Ascending aorta (tissue), 2 donors: ENCODE data around the gene PIAS4. TPM values are rescaled to one million over a fixed set of nuclear protein-coding genes. Genes with fewer than 3 reads are reported as not detected.
A peak's percentile ranks its signal among the peaks of the same experiment; 100 is the strongest.

Source experiments
- DNase-seq, 2 donors: peaks; one replicate each; pipeline ENCODE4 v3.0.0-alpha.2; 2019; ENCODE audit warnings: low spot score in 2 of 2
- H3K27ac ChIP-seq, 2 donors: fragments of 200-600 bp; sonication (generic); one replicate each; pipeline ENCODE4 v1.5.1; 2016 to 2017; ENCODE audit warnings: mild to moderate bottlenecking in 1 of 2
- H3K27me3 ChIP-seq: fragments of 200-600 bp; sonication (generic); one replicate; pipeline ENCODE4 v1.5.1; 2017
- H3K36me3 ChIP-seq, 2 donors: fragments of 200-600 bp; sonication (generic); one replicate each; pipeline ENCODE4 v1.5.1; 2016
- H3K4me1 ChIP-seq, 2 donors: fragments of 200-600 bp; sonication (generic); one replicate each; pipeline ENCODE4 v1.5.1; 2016 to 2017; ENCODE audit warnings: mild to moderate bottlenecking in 1 of 2
- H3K4me3 ChIP-seq, 2 donors: fragments of 200-600 bp; sonication (generic); one replicate each; pipeline ENCODE4 v1.5.1; 2016 to 2017; ENCODE audit warnings: mild to moderate bottlenecking in 1 of 2
- H3K9me3 ChIP-seq, 2 donors: fragments of 200-600 bp; sonication (generic); one replicate each; pipeline ENCODE4 v1.5.1; 2016
- CTCF ChIP-seq, 3 experiments: fragments of 200-600 bp in 2 of 3; fragments of 450-650 bp in 1 of 3; sonication (generic) in 2 of 3; IDR thresholded peaks; one replicate each; pipeline ENCODE4 v1.5.1; 2016 to 2019; ENCODE audit warnings: antibody characterized with exemption in 3 of 3, mild to moderate bottlenecking in 1 of 3, moderate library complexity in 1 of 3
- intact Hi-C: fragments of 100-400 bp; cut with DNase I; formaldehyde crosslinking; loops from one replicate; pipeline ENCODE4 v1.15.1; 2023
- total RNA-seq: library from RNA; depleted of rRNA; stranded (reverse); fragments of >200 nt; gene quantifications from one replicate; pipeline ENCODE4 v1.1.0, GENCODE V29; 2016

The PIAS4 gene
- total RNA-seq, 1 donor from 2014 or later, result 30.8 TPM

GRCh38 chr19:4062419-4063368, 55.2 kb downstream of the PIAS4 start:
- Histone ChIP-seq H3K4me1 (peaks cover 46 to 62% of the 10 kb centered on the region in 2 donors), H3K27me3 (no peaks in the 10 kb centered on the region), H3K4me3 (peak overlapping the region; percentile 84 to 88), H3K9me3 (no peaks in the 10 kb centered on the region), H3K36me3 (no peaks in the 10 kb centered on the region), H3K27ac (peak overlapping the region; percentile 90 to 94)
- DNase-seq, result no peak
- no peak for TF ChIP-seq CTCF (IDR thresholded peaks at IDR 0.05)
- intact Hi-C loops, result no loop called here

GRCh38 chr19:4063369-4064148, 56.0 kb downstream of the PIAS4 start:
- Histone ChIP-seq H3K4me3 (peak overlapping the region; percentile 84 to 88), H3K4me1 (peaks cover 50 to 54% of the 10 kb centered on the region in 2 donors), H3K27me3 (no peaks in the 10 kb centered on the region), H3K9me3 (no peaks in the 10 kb centered on the region), H3K36me3 (no peaks in the 10 kb centered on the region), H3K27ac (peak overlapping the region; percentile 90 to 94)
- TF ChIP-seq CTCF (IDR thresholded peaks at IDR 0.05), result no peak
- intact Hi-C loops, result no loop called here
- no peak for DNase-seq

- Histone ChIP-seq H3K27ac (peak overlapping the region; percentile 90 to 94), H3K36me3 (no peaks in the 10 kb centered on the region), H3K27me3 (no peaks in the 10 kb centered on the region), H3K9me3 (no peaks in the 10 kb centered on the region), H3K4me1 (peaks cover 45 to 49% of the 10 kb centered on the region in 2 donors), H3K4me3 (peak overlapping the region; percentile 84 to 88)
- TF ChIP-seq CTCF (IDR thresholded peaks at IDR 0.05), result no peak
- no peak for DNase-seq
- intact Hi-C loops, result no loop called here
Measured at GRCh38 chr19:4064149-4064495, 56.6 kb downstream of the PIAS4 start.

- Histone ChIP-seq H3K36me3 (no peaks in the 10 kb centered on the region), H3K4me3 (peak overlapping the region; percentile 84 to 88), H3K4me1 (peaks cover 40 to 43% of the 10 kb centered on the region in 2 donors), H3K9me3 (no peaks in the 10 kb centered on the region), H3K27me3 (no peaks in the 10 kb centered on the region), H3K27ac (peak overlapping the region; percentile 90 to 94)
- intact Hi-C loops, result loop anchor here (5.0 kb wide), 3 partner anchors 97 to 302 kb away; partner anchors contain the start of genes ANKRD24, APBA3, MRPL54 and SIRT6
- no peak for DNase-seq
- no peak for TF ChIP-seq CTCF (IDR thresholded peaks at IDR 0.05)
Measured at GRCh38 chr19:4064496-4065260, 57.1 kb downstream of the PIAS4 start.
